Parathyroid adenoma (tissue), 2 donors: ENCODE measurements around the gene COL15A1.
"Not testable (repeated sequence)": the region's sequence is repeated elsewhere in the genome, so short reads cannot be mapped to it uniquely, and the experiment has no call there.

Experiments used
- H2AFZ ChIP-seq: fragments of 300-600 bp; sonication (generic); one replicate; pipeline ENCODE4 v1.7.0; 2017; ENCODE audit warnings: antibody characterized with exemption, mild to moderate bottlenecking
- H3K27ac ChIP-seq: fragments of 300-600 bp; sonication (generic); one replicate; pipeline ENCODE4 v1.7.0; 2017
- H3K27me3 ChIP-seq: fragments of 300-600 bp; sonication (generic); one replicate; pipeline ENCODE4 v1.7.0; 2017; ENCODE audit warnings: low read length; ENCODE audit not compliant: control insufficient read depth, insufficient read depth
- H3K36me3 ChIP-seq: fragments of 300-600 bp; sonication (generic); one replicate; pipeline ENCODE4 v1.7.0; 2017; ENCODE audit warnings: low read length; ENCODE audit not compliant: control insufficient read depth, insufficient read depth
- H3K4me1 ChIP-seq: fragments of 300-600 bp; sonication (generic); one replicate; pipeline ENCODE4 v1.7.0; 2017; ENCODE audit warnings: control low read depth
- H3K4me2 ChIP-seq: fragments of 300-600 bp; sonication (generic); one replicate; pipeline ENCODE4 v1.7.0; 2017; ENCODE audit warnings: low read length
- H3K4me3 ChIP-seq: fragments of 300-600 bp; sonication (generic); one replicate; pipeline ENCODE4 v1.7.0; 2017; ENCODE audit warnings: low read depth, low read length
- H3K79me2 ChIP-seq: fragments of 300-600 bp; sonication (generic); one replicate; pipeline ENCODE4 v1.7.0; 2017; ENCODE audit warnings: control low read depth
- H3K9ac ChIP-seq: fragments of 300-600 bp; sonication (generic); one replicate; pipeline ENCODE4 v1.7.0; 2017; ENCODE audit warnings: mild to moderate bottlenecking
- H3K9me3 ChIP-seq: fragments of 300-600 bp; sonication (generic); one replicate; pipeline ENCODE4 v1.7.0; 2017; ENCODE audit warnings: low read length; ENCODE audit not compliant: control insufficient read depth
- CTCF ChIP-seq: fragments of 300-600 bp; sonication (generic); IDR thresholded peaks from one replicate; pipeline ENCODE4 v1.7.0; 2017; ENCODE audit warnings: antibody characterized with exemption, mild to moderate bottlenecking
- donor health status: primary hyperparathyroidism.

The COL15A1 gene

GRCh38 chr9:98897745-98898144, 46.0 kb upstream of the COL15A1 start:
- H3K4me3 ChIP-seq = no peak overlapping the region
- H3K9ac ChIP-seq = no peak overlapping the region
- H3K4me1 ChIP-seq = no peaks in the 10 kb centered on the region
- no peaks in the 10 kb centered on the region for H3K27me3 ChIP-seq
- H3K9me3 ChIP-seq = peaks cover 3% of the 10 kb centered on the region
- TF ChIP-seq CTCF = no peak
- no peak overlapping the region for H3K27ac ChIP-seq
- no peaks in the 10 kb centered on the region for H3K79me2 ChIP-seq
- no peaks in the 10 kb centered on the region for H3K36me3 ChIP-seq
- H2AFZ ChIP-seq = no peak overlapping the region
- H3K4me2 ChIP-seq = no peak overlapping the region

GRCh38 chr9:98899408-98900056, 44.2 kb upstream of the COL15A1 start:
- Histone ChIP-seq H3K4me2 (no peak overlapping the region), H2AFZ (no peak overlapping the region), H3K9ac (no peak overlapping the region), H3K9me3 (peaks cover 3% of the 10 kb centered on the region), H3K27me3 (no peaks in the 10 kb centered on the region), H3K4me3 (no peak overlapping the region), H3K4me1 (no peaks in the 10 kb centered on the region), H3K36me3 (no peaks in the 10 kb centered on the region), H3K79me2 (no peaks in the 10 kb centered on the region), H3K27ac (no peak overlapping the region)
- TF ChIP-seq CTCF = no peak

- Histone ChIP-seq H2AFZ (no peak overlapping the region), H3K9me3 (peaks cover 3% of the 10 kb centered on the region), H3K27me3 (no peaks in the 10 kb centered on the region), H3K4me1 (no peaks in the 10 kb centered on the region), H3K27ac (no peak overlapping the region), H3K4me3 (no peak overlapping the region), H3K36me3 (no peaks in the 10 kb centered on the region), H3K4me2 (no peak overlapping the region), H3K79me2 (no peaks in the 10 kb centered on the region), H3K9ac (no peak overlapping the region)
- no peak for TF ChIP-seq CTCF
Measured at GRCh38 chr9:98900244-98900643, 43.5 kb upstream of the COL15A1 start.

- no peak overlapping the region for H2AFZ ChIP-seq
Measured at GRCh38 chr9:98900725-98901124, 43.0 kb upstream of the COL15A1 start.

GRCh38 chr9:98901843-98902242, 41.9 kb upstream of the COL15A1 start:
- not testable (repeated sequence) for H3K4me2 ChIP-seq, H3K79me2 ChIP-seq, H3K27me3 ChIP-seq, H3K36me3 ChIP-seq, H3K27ac ChIP-seq, H3K4me3 ChIP-seq, H3K4me1 ChIP-seq, H3K9me3 ChIP-seq, H2AFZ ChIP-seq, H3K9ac ChIP-seq

More at GRCh38 chr9:98900725-98901124, 43.0 kb upstream of the COL15A1 start:
- Histone ChIP-seq H3K9ac (no peak overlapping the region), H3K36me3 (no peaks in the 10 kb centered on the region), H3K4me3 (no peak overlapping the region), H3K27me3 (no peaks in the 10 kb centered on the region), H3K27ac (no peak overlapping the region), H3K79me2 (no peaks in the 10 kb centered on the region), H3K4me2 (no peak overlapping the region), H3K9me3 (peaks cover 3% of the 10 kb centered on the region), H3K4me1 (no peaks in the 10 kb centered on the region)
- no peak for TF ChIP-seq CTCF
